GM18511 (cell line): ENCODE data around the gene NDST1.

Experiments
- ATAC-seq: cut with Tn5 transposase; IDR thresholded peaks from one replicate; pipeline ENCODE4 v1.9.1; 2021; ENCODE audit warnings: mild to moderate bottlenecking, moderate library complexity; ENCODE audit not compliant: unreplicated experiment

Gene NDST1

GRCh38 chr5:150561571-150562275, 53.8 kb downstream of the NDST1 start:
- ATAC-seq, result no peak

GRCh38 chr5:150562832-150563231, 54.9 kb downstream of the NDST1 start:
- ATAC-seq, result no peak

- no peak for ATAC-seq
Observed at GRCh38 chr5:150565868-150566267, 57.9 kb downstream of the NDST1 start.

- ATAC-seq, result no peak
Observed at GRCh38 chr5:150567031-150567717, 59.2 kb downstream of the NDST1 start.

GRCh38 chr5:150568663-150569062, 60.7 kb downstream of the NDST1 start:
- no peak for ATAC-seq

GRCh38 chr5:150570333-150570732, 62.4 kb downstream of the NDST1 start:
- ATAC-seq, result no peak

- ATAC-seq, result no peak
Observed at GRCh38 chr5:150571836-150572235, 63.9 kb downstream of the NDST1 start.

GRCh38 chr5:150573216-150573615, 65.3 kb downstream of the NDST1 start:
- no peak for ATAC-seq

- ATAC-seq, result no peak
Observed at GRCh38 chr5:150573867-150574817, 66.2 kb downstream of the NDST1 start.

- ATAC-seq, result no peak
Observed at GRCh38 chr5:150574818-150575547, 67.1 kb downstream of the NDST1 start.

- no peak for ATAC-seq
Observed at GRCh38 chr5:150575745-150576448, 68.0 kb downstream of the NDST1 start.

GRCh38 chr5:150576449-150576949, 68.6 kb downstream of the NDST1 start:
- ATAC-seq, result no peak

GRCh38 chr5:150577378-150578139, 69.6 kb downstream of the NDST1 start:
- ATAC-seq, result no peak

- no peak for ATAC-seq
Observed at GRCh38 chr5:150578781-150579461, 71.0 kb downstream of the NDST1 start.

GRCh38 chr5:150579462-150580400, 71.8 kb downstream of the NDST1 start:
- ATAC-seq, result no peak

- ATAC-seq, result no peak
Observed at GRCh38 chr5:150580917-150581316, 73.0 kb downstream of the NDST1 start.

GRCh38 chr5:150582241-150583109, 74.5 kb downstream of the NDST1 start:
- no peak for ATAC-seq
